ENCODE data around the gene CABP4. TPM values are rescaled to one million over a fixed set of nuclear protein-coding genes. Genes with fewer than 3 reads are reported as not detected.

The CABP4 gene
- total RNA-seq, 1 experiment from 2014 or later = not detected

GRCh38 chr11:67482827-67483798 is 28.0 kb downstream of the CABP4 start, which contains the start of gene AIP (continued):
- TF ChIP-seq TP53 (CRISPR knock-in tag; IDR thresholded peaks at IDR 0.05) = peak; percentile 96
- peak; percentile 99 for TF ChIP-seq ZNF232 (CRISPR knock-in tag; IDR thresholded peaks at IDR 0.05)
- no peak for TF ChIP-seq EMX1 (CRISPR knock-in tag; IDR thresholded peaks at IDR 0.05)
- TF ChIP-seq CREB1 (CRISPR knock-in tag; IDR thresholded peaks at IDR 0.05) = peak; percentile 98
- peak; percentile 79 for TF ChIP-seq SP1 (CRISPR knock-in tag; conservative IDR thresholded peaks at IDR 0.05)
- TF ChIP-seq CREM (CRISPR knock-in tag; IDR thresholded peaks at IDR 0.05) = peak; percentile 88; the same call in 1 of the 2 replicates
- TF ChIP-seq, protein P1, sequence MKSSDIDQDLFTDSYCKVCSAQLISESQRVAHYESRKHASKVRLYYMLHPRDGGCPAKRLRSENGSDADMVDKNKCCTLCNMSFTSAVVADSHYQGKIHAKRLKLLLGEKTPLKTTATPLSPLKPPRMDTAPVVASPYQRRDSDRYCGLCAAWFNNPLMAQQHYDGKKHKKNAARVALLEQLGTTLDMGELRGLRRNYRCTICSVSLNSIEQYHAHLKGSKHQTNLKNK (CRISPR knock-in tag; IDR thresholded peaks at IDR 0.05) = no peak
- TF ChIP-seq MYBL2 (CRISPR knock-in tag; IDR thresholded peaks at IDR 0.05) = peak; percentile 94
- peak; percentile 81 for TF ChIP-seq NR2C2 (CRISPR knock-in tag; IDR thresholded peaks at IDR 0.05)
- TF ChIP-seq NFATC4 (CRISPR knock-in tag; IDR thresholded peaks at IDR 0.05) = no peak
- TF ChIP-seq CTCF (IDR thresholded peaks at IDR 0.05) = no peak
- TF ChIP-seq TEAD1 (CRISPR knock-in tag; IDR thresholded peaks at IDR 0.05) = peak; percentile 99
- peak; percentile 91 for TF ChIP-seq TEAD4 (CRISPR knock-in tag; IDR thresholded peaks at IDR 0.05)
- TF ChIP-seq, protein P2, sequence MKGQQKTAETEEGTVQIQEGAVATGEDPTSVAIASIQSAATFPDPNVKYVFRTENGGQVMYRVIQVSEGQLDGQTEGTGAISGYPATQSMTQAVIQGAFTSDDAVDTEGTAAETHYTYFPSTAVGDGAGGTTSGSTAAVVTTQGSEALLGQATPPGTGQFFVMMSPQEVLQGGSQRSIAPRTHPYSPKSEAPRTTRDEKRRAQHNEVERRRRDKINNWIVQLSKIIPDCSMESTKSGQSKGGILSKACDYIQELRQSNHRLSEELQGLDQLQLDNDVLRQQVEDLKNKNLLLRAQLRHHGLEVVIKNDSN (CRISPR knock-in tag; IDR thresholded peaks at IDR 0.05) = peak; percentile 86
- no peak for TF ChIP-seq ERG (CRISPR knock-in tag; IDR thresholded peaks at IDR 0.05)
- TF ChIP-seq, protein P3, sequence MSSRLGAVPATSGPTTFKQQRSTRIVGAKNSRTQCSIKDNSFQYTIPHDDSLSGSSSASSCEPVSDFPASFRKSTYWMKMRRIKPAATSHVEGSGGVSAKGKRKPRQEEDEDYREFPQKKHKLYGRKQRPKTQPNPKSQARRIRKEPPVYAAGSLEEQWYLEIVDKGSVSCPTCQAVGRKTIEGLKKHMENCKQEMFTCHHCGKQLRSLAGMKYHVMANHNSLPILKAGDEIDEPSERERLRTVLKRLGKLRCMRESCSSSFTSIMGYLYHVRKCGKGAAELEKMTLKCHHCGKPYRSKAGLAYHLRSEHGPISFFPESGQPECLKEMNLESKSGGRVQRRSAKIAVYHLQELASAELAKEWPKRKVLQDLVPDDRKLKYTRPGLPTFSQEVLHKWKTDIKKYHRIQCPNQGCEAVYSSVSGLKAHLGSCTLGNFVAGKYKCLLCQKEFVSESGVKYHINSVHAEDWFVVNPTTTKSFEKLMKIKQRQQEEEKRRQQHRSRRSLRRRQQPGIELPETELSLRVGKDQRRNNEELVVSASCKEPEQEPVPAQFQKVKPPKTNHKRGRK (CRISPR knock-in tag; IDR thresholded peaks at IDR 0.05; ENCODE audit: borderline replicate concordance) = no peak
- peak; percentile 92; the same call in 1 of the 2 replicates for TF ChIP-seq ZNF138 (CRISPR knock-in tag; conservative IDR thresholded peaks at IDR 0.05)
- TF ChIP-seq, protein P4, sequence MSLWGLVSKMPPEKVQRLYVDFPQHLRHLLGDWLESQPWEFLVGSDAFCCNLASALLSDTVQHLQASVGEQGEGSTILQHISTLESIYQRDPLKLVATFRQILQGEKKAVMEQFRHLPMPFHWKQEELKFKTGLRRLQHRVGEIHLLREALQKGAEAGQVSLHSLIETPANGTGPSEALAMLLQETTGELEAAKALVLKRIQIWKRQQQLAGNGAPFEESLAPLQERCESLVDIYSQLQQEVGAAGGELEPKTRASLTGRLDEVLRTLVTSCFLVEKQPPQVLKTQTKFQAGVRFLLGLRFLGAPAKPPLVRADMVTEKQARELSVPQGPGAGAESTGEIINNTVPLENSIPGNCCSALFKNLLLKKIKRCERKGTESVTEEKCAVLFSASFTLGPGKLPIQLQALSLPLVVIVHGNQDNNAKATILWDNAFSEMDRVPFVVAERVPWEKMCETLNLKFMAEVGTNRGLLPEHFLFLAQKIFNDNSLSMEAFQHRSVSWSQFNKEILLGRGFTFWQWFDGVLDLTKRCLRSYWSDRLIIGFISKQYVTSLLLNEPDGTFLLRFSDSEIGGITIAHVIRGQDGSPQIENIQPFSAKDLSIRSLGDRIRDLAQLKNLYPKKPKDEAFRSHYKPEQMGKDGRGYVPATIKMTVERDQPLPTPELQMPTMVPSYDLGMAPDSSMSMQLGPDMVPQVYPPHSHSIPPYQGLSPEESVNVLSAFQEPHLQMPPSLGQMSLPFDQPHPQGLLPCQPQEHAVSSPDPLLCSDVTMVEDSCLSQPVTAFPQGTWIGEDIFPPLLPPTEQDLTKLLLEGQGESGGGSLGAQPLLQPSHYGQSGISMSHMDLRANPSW (CRISPR knock-in tag; conservative IDR thresholded peaks at IDR 0.05; ENCODE audit: low read depth) = 0 out of 2 replicates have a peak, but pooled peaks have one; percentile 59
- TF ChIP-seq, protein P5, sequence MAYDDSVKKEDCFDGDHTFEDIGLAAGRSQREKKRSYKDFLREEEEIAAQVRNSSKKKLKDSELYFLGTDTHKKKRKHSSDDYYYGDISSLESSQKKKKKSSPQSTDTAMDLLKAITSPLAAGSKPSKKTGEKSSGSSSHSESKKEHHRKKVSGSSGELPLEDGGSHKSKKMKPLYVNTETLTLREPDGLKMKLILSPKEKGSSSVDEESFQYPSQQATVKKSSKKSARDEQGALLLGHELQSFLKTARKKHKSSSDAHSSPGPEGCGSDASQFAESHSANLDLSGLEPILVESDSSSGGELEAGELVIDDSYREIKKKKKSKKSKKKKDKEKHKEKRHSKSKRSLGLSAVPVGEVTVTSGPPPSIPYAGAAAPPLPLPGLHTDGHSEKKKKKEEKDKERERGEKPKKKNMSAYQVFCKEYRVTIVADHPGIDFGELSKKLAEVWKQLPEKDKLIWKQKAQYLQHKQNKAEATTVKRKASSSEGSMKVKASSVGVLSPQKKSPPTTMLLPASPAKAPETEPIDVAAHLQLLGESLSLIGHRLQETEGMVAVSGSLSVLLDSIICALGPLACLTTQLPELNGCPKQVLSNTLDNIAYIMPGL (CRISPR knock-in tag; IDR thresholded peaks at IDR 0.05) = peak; percentile 57; the same call in 1 of the 2 replicates
- TF ChIP-seq, protein P6, sequence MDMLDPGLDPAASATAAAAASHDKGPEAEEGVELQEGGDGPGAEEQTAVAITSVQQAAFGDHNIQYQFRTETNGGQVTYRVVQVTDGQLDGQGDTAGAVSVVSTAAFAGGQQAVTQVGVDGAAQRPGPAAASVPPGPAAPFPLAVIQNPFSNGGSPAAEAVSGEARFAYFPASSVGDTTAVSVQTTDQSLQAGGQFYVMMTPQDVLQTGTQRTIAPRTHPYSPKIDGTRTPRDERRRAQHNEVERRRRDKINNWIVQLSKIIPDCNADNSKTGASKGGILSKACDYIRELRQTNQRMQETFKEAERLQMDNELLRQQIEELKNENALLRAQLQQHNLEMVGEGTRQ (CRISPR knock-in tag; IDR thresholded peaks at IDR 0.05) = no peak; the same call in 1 of the 2 replicates
- 0 out of 2 replicates have a peak, but pooled peaks have one; percentile 60 for TF ChIP-seq GABPB1 (CRISPR knock-in tag; IDR thresholded peaks at IDR 0.05)
- TF ChIP-seq MAX (CRISPR knock-in tag; IDR thresholded peaks at IDR 0.05) = peak; percentile 100
- TF ChIP-seq, protein P7, sequence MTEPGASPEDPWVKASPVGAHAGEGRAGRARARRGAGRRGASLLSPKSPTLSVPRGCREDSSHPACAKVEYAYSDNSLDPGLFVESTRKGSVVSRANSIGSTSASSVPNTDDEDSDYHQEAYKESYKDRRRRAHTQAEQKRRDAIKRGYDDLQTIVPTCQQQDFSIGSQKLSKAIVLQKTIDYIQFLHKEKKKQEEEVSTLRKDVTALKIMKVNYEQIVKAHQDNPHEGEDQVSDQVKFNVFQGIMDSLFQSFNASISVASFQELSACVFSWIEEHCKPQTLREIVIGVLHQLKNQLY (CRISPR knock-in tag; IDR thresholded peaks at IDR 0.05) = peak; percentile 94; the same call in 1 of the 2 replicates
